Activated CD4-positive, alpha-beta T cell treated with anti-CD3 and anti-CD28 coated beads for 1 hour (primary cell): ENCODE data around the gene IFIT3.
"Not testable (repeated sequence)": the region's sequence is repeated elsewhere in the genome, so short reads cannot be mapped to it uniquely, and the experiment has no call there.

Experiments used
- DNase-seq: peaks from one replicate; pipeline ENCODE4 v3.0.0-alpha.2; 2020

The IFIT3 gene

DNA sequence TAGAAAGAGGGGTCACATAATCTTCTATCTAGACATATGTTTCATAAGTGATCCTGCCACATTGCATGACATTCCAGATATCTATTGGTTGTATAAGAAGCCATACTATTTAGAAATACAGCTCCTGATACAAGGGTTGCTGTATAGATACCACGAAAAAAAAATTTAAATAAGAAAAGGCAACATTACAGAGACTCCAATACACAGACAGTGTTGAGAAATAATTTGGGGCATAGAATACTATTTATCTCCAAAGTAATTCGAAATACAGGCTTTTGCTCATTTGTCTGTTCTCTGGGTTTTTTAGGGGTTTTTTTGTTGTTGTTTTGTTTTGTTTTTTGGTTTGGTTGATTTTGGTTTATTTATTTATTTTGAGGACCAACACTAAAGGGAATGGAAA, 23.4 kb upstream of the IFIT3 start:
- DNase-seq = no peak

DNA sequence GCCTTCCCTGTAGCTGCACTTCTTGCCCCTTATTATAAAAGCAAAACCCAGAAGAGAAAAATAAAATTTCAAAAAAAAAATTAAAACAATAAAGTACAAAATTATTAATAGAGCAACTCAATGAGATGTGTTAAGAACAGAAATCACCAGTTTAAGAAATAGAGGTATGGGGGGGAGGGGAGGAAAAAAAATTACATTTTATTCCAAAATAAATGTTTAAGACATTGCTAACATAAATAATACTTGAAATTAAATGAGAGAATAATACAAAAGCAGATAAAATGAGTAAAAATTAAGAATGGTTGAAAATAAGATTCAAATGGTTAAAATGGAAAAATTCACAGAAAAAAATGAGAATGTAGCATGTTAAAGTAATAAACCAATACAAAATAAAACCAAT, 22.9 kb upstream of the IFIT3 start:
- DNase-seq = no peak

DNA sequence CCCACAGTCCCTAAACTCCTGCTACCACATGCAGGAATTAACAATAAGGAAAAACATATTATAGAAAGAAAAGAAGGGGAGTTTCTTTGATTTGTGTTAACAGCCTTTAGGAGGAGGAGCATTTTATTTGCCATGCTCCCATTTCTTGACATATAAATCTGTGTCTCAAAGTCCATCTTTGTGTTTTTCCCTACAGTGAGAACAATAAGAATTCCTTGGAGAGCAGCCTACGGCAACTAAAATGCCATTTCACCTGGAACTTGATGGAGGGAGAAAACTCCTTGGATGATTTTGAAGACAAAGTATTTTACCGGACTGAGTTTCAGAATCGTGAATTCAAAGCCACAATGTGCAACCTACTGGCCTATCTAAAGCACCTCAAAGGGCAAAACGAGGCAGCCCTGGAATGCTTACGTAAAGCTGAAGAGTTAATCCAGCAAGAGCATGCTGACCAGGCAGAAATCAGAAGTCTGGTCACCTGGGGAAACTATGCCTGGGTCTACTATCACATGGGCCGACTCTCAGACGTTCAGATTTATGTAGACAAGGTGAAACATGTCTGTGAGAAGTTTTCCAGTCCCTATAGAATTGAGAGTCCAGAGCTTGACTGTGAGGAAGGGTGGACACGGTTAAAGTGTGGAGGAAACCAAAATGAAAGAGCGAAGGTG, 21.9 kb upstream of the IFIT3 start:
- DNase-seq = no peak

DNA sequence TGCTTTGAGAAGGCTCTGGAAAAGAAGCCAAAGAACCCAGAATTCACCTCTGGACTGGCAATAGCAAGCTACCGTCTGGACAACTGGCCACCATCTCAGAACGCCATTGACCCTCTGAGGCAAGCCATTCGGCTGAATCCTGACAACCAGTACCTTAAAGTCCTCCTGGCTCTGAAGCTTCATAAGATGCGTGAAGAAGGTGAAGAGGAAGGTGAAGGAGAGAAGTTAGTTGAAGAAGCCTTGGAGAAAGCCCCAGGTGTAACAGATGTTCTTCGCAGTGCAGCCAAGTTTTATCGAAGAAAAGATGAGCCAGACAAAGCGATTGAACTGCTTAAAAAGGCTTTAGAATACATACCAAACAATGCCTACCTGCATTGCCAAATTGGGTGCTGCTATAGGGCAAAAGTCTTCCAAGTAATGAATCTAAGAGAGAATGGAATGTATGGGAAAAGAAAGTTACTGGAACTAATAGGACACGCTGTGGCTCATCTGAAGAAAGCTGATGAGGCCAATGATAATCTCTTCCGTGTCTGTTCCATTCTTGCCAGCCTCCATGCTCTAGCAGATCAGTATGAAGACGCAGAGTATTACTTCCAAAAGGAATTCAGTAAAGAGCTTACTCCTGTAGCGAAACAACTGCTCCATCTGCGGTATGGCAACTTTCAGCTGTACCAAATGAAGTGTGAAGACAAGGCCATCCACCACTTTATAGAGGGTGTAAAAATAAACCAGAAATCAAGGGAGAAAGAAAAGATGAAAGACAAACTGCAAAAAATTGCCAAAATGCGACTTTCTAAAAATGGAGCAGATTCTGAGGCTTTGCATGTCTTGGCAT, 21.1 kb upstream of the IFIT3 start:
- DNase-seq = no peak

DNA sequence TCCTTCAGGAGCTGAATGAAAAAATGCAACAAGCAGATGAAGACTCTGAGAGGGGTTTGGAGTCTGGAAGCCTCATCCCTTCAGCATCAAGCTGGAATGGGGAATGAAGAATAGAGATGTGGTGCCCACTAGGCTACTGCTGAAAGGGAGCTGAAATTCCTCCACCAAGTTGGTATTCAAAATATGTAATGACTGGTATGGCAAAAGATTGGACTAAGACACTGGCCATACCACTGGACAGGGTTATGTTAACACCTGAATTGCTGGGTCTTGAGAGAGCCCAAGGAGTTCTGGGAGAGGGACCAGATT, 20.6 kb upstream of the IFIT3 start:
- no peak for DNase-seq

DNA sequence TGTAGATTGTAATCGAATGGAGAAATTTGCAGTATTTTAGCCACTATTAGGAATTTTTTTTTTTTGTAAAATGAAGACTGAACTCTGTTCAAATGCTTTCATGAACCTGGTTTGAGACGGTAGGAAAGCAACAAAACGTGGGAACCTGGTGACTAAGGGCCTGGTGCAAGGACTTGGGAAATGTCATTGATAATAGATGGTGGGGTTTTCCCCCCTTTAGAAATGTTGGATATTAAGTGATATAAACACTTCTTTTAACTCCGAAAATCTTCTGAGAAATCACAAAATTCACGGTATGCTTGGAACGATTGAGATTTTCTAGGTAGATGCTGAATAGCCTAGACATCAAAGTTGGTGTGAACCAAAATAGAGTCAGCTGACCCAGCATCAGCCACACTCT, 19.5 kb upstream of the IFIT3 start:
- DNase-seq = no peak

DNA sequence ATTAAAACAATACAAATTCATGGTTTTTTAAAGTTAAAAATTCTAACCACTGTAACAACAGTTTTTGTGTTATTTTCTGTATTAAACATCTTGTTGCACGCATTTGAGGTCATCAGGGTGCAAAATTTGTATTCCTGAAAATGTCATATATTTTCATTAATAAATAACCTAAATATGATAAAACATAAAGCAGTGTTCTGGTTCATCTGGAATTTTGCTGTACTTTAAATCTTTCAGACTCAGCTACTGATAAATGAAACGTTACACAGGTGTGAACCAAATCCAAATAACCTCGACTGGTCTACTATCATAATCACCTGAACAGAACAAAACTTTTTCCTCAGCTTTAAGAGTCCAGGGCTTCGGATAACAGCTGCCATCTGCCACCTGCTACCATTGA, 19.1 kb upstream of the IFIT3 start:
- no peak for DNase-seq

DNA sequence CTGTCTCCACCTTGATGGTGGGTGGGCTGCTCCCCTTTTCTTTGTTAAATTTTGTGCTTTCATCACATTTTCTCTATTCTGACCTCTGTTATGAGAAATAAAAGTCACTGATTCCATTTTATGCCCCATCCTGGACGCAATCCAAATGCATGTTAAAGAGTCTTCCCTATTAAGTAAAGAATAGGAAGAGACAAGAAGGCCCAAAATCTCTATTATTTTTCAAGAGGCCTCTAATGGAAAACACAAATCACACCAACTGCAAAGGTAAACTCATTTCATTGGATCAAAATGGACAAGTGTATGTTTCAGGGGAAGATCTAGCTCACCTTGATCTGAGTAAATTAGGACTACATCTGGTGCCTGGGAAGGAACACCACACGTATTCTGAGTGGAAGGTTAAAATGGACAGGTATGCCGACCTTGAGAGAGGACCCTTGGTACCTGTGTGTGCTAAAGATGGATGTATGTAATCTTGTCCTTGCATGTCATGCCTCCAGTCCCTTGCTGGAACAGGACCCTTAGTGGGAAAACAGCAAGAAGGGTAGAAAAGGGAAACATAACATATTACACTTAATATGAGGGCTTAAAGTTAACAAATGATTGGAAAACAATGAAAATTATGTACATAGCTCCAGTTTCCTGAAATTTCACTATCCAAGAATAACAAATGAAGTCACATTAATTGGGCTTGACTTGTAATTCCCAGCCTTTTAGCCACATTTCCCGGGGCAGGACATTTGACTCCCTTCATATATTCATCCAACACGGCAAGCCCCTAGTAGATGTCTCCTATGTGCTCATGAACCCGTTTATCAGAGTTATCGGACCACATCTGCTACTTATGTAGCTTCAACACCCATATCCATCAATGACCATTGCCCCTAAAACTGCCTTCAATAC, 18.4 kb upstream of the IFIT3 start:
- DNase-seq = no peak

DNA sequence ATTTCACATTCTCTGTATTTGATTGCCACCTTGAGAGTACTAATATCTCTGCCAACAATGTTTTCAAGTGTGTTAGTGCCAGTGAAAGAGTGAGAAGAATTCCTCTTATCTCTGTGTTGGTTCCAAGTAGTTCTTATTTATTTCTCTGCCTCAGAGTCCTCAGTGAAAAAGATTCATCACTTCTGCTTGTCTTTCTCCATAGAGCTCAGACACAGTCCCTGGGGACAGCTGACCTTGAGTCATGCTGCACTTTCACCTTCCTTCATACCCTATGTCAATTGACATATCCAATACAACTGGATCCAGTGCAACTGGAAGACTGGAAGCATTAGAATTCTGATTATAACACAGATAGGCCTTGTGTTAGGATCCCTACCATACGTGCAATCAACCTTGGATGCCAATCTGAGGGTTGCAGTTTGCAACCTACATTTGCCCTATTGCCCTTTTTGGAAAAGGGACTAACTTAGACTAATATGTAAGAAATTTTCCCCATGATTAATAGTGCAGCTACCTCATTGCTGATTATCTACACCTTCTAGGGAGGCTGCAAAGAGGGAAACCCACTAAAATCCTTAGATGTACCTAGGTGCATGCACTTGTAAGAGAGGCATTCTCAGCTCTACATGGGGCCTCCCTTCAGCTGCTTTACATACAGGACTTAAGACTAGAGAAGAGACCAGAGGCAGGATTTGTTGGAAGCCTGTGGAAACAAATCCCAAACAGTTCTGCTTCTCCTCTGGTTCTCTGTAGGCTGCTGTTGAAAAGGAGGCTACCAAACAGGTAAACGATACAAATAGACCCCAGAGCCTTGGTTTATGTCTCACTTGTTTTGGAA, 17.5 kb upstream of the IFIT3 start:
- no peak for DNase-seq

DNA sequence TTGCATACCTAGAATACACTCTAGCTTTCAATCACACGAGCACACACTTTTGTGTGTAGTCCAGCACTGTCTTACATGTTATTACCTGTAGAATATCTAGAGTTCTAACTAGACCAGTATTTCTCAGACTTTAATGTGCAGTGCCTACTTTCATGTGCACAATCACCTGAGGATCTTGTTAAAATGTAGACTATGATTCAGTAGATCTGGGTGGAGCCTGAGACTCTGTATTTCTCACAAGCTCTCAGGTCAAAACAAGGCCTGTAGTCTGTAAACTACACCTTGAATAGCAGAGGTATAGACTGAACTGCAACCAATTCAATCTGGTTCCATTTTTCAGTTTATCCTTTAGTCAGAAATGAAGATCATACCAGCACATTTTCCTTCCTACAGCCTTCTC, 14.8 kb upstream of the IFIT3 start:
- DNase-seq = no peak

DNA sequence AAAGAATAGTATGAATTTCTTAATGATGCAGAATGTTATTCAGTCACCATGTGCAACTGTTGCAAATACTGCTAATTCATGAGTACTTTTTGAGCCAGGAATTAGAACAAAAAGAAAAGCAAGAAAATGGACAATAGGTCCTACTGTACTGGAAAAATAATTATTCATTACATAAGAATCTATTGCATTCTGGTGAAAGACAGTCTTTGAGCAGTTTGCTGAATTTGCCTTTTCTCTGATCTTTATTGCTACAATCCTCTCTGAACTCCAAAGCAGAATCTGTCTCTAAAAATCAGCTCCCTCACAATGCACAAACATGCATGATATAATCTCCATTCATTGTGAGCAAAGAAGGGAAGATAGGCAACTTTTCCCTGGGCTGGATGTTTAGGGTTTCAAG, 13.1 kb upstream of the IFIT3 start:
- DNase-seq = no peak

DNA sequence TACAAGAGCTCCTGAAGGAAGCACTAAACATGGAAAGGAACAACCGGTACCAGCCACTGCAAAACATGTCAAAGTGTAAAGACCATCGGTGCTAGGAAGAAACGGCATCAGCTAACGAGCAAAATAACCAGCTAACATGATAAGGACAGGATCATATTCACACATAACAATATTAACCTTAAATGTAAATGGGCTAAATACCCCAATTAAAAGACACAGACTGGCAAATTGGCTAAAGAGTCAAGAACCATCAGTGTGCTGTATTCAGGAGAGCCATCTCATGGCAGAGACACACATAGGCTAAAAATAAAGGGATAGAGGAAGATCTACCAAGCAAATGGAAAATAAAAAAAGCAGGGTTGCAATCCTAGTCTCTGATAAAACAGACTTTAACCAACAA, 9.8 kb upstream of the IFIT3 start:
- DNase-seq = not testable (repeated sequence)

DNA sequence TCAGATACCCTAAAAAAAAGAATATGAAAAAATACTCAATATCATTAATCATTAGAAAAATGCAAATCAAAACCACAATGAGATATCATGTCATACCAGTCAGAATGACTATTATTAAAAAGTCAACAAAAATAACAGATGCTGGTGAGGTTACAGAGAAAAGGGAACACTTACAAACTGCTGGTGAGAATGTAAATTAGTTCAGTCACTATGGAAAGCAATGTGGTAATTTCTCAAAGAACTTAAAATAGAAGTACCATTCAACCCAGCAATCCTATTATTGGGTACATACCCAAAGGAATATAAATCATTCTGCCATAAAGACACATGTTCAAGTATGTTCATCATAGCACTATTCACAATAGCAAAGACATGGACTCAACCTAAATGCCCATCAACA, 2.7 kb upstream of the IFIT3 start:
- DNase-seq = not testable (repeated sequence)

DNA sequence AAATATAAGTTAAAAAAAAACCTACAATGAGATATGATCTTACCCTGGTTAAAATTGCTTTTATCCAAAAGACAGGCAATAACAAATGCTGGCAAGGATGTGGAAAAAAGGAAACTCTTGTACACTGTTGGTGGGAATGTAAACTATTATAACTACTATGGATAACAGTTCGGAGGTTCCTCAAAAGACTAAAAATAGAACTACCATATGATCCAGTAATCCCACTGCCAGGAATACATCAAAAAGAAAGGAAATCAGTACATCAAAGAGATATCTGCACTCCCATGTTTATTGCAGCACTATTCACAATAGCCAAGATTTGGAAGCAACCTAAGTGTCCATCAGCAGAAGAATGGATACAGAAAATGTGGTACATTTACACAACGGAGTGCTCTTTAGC, 1.9 kb upstream of the IFIT3 start:
- DNase-seq = not testable (repeated sequence)

DNA sequence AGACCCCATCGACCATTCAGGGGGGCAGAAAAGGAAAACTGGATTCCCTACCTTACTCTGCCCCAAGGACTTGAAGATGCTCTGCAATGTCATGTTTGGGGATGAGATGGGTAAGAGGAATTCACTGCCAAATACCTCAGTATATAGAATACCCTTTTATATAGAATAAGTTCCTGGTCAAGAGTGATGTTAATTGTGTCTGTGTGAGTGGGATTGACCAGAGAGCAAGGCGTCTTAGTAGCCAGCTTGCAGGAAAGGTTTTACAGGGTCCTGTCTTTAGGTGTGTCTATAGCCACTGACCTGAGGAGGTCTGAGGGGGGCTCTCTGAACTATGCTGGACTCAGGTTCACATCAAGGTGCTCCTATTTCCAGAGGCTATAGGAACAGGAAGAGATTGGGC, 1.4 kb downstream of the IFIT3 start:
- DNase-seq = no peak

DNA sequence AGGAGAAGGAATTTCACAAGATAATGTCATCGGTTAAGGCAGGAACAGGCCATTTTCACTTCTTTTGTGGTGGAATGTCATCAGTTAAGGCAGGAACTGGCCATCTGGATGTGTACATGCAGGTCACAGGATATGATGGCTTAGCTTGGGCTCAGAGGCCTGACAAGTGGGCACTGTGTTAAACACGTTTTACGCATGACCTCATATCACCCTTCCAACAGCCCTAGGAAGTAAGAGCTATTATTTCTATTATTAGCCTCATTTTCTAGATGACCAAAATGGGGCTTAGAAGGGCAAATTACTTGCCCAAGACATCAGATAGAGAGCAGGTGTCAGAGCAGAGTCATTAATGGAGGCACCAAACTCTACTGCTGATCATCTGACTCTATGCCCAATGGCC, 2.2 kb downstream of the IFIT3 start:
- DNase-seq = not testable (repeated sequence)

DNA sequence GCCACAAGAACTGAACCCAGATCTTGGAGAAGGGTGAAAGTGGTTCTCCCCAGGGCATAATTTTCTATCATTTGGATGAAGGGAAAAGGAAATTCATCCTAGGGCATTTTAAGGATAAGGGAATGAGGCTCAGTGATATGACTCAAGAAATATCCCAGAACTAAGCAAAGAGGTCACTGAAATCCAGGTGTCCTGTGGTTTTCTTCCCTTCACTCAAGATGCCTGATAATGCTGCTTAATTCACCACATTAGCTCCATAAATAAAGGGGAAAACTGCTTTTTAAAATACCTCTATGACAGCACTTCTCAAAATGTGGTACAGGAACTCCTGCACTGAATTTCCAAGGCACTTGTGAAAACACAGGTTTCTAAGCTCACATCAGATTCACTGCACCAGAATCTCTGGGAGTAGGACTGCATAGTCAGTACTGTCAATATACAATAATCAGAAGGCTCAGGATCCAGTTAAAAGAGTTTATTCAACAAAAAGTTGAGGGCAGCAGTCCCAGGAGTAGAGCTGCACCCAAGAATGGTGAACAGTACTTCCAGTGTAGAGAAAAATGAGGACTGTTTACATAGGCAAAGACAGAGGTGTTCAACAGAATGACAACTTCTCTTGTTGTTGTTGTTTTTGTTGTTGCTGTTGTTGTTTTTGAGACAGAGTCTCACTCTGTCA, 2.9 kb downstream of the IFIT3 start:
- no peak for DNase-seq

DNA sequence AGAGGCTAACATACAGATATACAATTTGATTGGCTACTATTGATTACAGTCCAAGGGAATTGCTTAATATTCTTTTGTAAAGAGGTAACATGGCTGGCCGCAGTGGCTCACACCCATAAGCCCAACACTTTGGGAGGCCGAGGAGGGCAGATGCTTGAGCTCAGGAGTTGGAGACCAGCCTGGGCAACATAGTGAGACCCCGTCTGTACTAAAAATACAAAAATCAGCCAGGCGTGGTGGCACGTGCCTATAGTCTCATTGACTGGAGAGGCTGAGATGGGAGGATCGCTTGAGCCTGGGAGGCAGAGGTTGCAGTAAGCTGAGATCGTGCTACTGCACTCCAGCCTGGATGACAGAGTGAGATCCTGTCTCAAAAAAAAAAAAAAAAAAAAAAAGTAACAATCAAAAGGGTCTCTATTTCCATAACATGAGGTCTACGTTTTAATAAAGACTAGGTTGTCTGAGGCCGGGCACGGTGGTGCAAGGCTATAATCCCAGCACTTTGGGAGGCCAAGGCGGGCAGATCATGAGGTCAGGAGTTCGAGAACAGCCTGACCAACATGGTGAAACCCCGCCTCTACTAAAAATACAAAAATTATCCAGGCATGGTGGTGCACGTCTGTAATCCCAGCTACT, 3.8 kb downstream of the IFIT3 start:
- DNase-seq = not testable (repeated sequence)

DNA sequence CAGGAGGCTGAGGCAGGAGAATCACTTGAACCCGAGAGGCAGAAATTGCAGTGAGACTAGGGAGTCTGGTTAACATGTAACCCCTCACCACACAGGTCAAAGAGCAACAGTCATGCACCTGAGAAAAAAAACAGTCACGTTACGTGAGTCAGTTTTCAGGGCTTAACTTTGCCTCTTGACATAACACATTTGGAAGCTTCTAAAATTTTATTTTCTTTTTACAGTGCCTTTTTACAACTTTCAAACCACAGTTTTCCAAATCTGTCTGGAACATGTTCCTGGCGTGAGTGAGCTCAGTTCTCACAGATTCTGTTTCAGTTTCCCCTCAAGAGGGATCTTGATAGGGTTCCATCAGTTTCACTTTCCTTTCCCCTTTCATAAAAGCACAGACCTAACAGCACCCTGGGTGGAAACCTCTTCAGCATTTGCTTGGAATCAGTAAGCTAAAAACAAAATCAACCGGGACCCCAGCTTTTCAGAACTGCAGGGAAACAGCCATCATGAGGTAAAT, 4.4 kb downstream of the IFIT3 start:
- DNase-seq = no peak

DNA sequence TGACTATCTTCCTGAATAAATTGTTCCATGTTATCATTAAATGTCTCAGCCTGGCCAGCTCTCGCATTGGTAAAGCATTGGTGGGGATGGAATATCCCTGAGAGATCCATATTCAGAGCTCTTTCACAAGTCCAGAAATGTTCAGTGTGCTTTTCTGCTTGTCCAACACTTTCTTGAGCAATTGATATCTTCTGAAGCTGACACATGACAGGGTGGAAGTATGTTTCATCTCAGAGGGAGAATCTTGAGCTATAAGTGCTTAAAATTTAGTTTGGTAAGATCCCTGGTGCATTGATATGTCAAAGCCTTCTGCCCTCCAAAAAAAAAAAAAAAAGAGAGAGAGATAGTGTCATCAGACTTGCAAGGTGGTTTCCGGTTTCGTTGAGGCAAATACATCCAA, 7.4 kb downstream of the IFIT3 start:
- DNase-seq = no peak

DNA sequence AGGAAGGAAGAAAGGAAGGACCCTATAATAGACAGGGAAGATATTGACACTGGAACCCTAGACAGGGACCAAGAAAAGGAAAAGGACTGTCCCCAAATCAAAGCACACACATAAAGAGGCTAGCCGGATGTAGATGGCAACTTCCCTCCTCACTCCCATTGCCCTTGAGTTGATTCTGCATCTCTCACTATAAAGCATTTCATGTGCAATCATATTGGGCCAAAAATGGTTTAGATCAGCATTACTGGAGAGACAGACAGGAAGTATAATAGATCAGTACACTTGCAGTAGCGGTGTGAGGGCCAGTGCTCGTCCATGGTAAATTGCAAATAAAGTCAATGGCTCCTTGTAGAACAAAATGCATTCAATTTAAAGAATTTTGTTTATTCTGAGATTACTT, 8.4 kb downstream of the IFIT3 start:
- no peak for DNase-seq

DNA sequence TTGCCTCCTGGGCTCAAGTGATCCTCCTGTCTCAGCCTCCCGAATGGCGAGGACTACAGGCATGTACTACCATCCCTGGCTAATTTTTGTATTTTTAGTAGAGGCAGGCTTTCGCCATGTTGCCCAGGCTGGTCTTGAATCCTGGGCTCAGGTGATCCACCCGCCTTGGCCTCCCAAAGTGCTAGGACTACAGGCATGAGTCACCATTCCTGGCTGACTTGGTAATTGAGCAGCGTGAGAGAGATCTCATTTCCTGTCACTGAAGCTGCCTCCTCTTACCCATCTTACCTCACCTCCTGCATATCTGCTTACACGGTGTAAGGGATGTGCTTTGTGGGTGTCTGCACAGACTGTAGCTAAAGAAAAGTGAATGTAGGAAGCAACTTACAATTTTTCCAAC, 9.7 kb downstream of the IFIT3 start:
- no peak for DNase-seq
